Activated effector memory CD4-positive, alpha-beta T cell treated with Interleukin-2 at 50 U/mL for 16 hours (primary cell): ENCODE results near the gene MMD2.

ENCODE experiments used
- DNase-seq: peaks from one replicate; pipeline ENCODE4 v3.0.0-alpha.2; 2020

Gene MMD2

DNA sequence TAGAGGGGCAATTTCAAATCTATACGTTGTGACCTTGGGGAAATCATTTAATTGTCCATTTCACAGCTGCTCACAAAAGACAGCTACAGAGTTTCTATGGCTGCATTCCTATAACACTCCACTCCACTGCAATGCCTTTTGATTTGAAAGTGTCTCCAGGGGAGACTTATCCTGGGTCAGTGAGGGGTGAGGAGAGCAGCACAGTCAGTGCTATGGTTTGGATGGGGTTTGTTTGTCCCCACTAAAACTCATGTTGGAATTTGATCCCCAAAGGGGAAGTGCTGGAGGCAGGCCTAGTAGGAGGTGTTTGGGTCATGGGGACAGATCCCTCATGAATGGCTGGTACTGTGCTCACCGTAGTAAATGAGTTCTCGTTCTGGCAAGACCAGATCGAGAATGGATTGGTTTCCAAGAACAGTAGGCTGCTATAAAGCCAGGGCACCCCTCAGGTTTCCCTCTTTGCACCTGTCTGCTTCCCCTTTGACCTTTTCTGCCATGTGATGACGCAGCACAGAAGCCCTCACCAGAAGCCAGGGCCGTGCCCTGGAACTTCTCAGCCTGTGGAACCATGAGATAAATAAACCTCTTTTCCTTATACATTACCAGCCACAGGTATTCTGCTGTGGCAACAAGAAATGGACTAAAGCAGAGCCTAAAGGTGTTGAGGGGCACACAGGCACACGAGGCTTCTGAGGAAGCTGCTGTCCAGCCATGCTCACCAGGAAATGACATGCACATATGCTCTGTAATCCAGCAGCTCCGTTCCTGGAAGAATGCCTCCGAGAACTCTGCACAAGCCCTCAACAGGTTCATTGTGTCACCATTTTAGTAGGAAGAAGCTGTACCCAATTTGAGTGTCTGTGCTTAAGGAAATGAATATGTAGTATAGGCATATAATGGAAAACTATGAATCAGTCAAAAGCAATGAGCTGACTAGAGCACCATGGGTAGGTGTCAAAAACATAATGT, 92.2 kb downstream of the MMD2 start:
- no peak for DNase-seq

DNA sequence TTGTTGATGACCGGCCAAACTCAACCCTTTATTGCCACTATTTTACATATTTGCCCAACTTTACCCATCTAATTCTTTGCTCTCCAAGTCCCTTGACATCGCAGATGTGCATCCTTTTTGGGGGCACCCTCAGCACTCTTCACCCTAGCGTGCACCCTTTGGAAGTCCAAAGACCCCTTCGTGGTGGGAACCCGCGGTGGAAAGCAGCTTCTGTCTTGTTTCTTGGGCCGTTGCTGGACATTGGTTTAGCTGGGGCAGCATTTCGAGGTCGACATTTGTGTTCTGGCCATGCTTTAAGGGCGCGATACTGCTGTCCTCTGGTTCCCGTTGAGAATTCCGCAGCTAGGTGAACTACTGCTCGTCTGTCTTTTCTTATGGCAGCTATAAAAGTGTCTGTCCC, 96.8 kb downstream of the MMD2 start:
- no peak for DNase-seq

DNA sequence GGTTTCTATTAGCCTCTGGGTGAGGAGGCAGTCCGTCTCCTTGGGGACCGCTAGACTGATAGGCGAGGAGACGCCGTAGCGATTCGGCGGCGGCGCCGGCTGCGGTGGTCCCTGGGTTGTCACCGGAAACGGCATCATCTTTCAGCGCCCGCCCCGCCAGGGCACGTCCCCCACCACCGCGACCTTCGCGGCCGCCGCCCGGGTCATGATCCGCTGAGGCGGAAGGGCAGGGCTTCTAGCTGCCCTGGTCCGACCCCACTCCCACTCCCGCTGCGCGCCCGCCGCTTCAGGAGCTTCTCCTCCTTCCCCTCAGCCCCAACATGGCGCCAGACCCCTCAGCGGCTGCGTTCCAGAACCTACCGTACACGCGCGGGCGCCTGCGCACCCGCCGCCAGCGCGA, 97.3 kb downstream of the MMD2 start, which contains the start of gene PAPOLB:
TSS of gene PAPOLB (minus strand) at position 358 of the 400 bp plus-strand sequence. CDS start at position 138, 220 bp downstream.
- no peak for DNase-seq

DNA sequence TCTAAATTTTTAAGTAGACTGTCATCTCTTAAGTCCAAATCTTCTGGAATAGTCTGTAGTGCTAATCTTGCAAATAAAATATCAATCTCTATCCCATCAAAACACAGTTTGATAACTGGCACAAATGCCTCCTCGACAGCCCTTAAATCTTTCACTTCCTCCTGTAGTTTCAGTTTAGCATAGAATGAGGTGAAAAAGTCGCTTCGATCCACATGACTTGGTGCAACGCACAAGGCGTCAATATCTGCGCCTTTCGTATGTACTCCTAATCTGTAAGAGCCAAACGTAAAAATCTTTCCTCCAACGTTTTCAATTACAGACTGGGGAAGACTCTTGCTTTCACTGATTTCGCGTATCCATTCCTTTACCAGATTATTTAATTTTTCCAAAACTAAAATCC, 97.8 kb downstream of the MMD2 start:
- DNase-seq, result no peak

DNA sequence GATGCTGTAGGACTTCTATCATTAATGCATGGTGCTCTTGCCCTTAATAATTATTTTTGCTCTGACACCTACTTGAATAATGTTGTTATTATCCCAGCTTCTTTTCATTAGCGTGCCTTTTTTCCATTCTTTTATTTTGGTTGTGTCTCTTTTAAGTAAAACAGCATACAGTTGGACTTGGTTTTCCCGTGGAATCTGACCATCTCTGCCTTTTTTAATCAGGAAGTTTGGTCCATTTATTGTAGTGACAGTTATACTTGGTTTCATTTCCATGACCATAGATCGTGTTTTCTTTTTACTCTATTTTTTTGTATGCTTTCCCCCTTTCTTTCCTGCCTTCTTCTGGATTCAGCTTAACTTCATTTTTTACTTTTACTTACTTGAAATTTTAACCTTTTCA, 101.8 kb downstream of the MMD2 start:
- no peak for DNase-seq

DNA sequence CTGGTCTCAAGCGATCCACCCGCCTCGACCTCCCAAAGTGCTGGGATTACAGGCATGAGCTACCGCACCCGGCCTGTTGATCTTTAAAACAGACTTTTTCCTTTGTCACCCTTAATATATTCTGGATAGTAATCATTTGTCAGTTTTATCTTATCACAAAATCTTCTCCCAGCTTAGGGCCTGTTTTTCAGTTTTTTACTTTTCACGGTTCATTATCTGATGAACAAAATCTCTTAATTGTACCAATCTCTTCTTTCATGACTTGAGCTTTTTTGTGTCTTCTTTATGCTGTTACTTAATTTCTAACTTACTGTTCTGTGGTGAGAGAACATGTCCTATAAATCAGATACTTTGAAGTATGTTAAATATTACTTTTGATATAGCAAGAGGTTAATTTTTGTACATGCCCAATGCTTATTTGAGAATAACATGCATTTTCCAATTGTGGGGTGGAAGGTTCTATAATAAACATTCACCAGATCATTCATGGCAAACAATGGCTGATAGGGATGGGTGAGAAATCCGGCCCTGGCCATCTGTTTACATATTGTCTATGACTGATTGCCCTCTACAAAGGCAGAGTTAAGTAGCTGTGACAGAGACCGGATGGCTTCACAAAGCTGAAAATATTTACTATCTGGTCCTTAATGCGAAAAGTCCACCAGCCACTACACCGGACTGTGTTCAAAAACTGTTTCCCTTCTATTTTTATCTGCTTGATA, 102.5 kb downstream of the MMD2 start:
- no peak for DNase-seq
